SH-SY5Y (cell line): ENCODE data around the gene RHOF.

Source experiments
- GATA2 ChIP-seq: IDR thresholded peaks from 2 replicates; pipeline ENCODE4 v1.6.1; 2011; ENCODE audit warnings: mild to moderate bottlenecking, low read depth, low read length
- GATA3 ChIP-seq: IDR thresholded peaks from 2 replicates; pipeline ENCODE4 v1.6.1; 2011; ENCODE audit warnings: low read depth, mild to moderate bottlenecking, low read length, moderate library complexity

GRCh38 chr12:121794534-121795033 is 1.1 kb upstream of the RHOF start:
- no peak for TF ChIP-seq GATA2
- TF ChIP-seq GATA3 = no peak
